Parathyroid adenoma (tissue), 2 donors: Measurements from ENCODE around the gene KLHDC8B.

Experiments used
- H2AFZ ChIP-seq: fragments of 300-600 bp; sonication (generic); one replicate; pipeline ENCODE4 v1.7.0; 2017; ENCODE audit warnings: antibody characterized with exemption, mild to moderate bottlenecking
- H3K27ac ChIP-seq: fragments of 300-600 bp; sonication (generic); one replicate; pipeline ENCODE4 v1.7.0; 2017
- H3K27me3 ChIP-seq: fragments of 300-600 bp; sonication (generic); one replicate; pipeline ENCODE4 v1.7.0; 2017; ENCODE audit warnings: low read length; ENCODE audit not compliant: control insufficient read depth, insufficient read depth
- H3K36me3 ChIP-seq: fragments of 300-600 bp; sonication (generic); one replicate; pipeline ENCODE4 v1.7.0; 2017; ENCODE audit warnings: low read length; ENCODE audit not compliant: control insufficient read depth, insufficient read depth
- H3K4me1 ChIP-seq: fragments of 300-600 bp; sonication (generic); one replicate; pipeline ENCODE4 v1.7.0; 2017; ENCODE audit warnings: control low read depth
- H3K4me2 ChIP-seq: fragments of 300-600 bp; sonication (generic); one replicate; pipeline ENCODE4 v1.7.0; 2017; ENCODE audit warnings: low read length
- H3K4me3 ChIP-seq: fragments of 300-600 bp; sonication (generic); one replicate; pipeline ENCODE4 v1.7.0; 2017; ENCODE audit warnings: low read depth, low read length
- H3K79me2 ChIP-seq: fragments of 300-600 bp; sonication (generic); one replicate; pipeline ENCODE4 v1.7.0; 2017; ENCODE audit warnings: control low read depth
- H3K9ac ChIP-seq: fragments of 300-600 bp; sonication (generic); one replicate; pipeline ENCODE4 v1.7.0; 2017; ENCODE audit warnings: mild to moderate bottlenecking
- H3K9me3 ChIP-seq: fragments of 300-600 bp; sonication (generic); one replicate; pipeline ENCODE4 v1.7.0; 2017; ENCODE audit warnings: low read length; ENCODE audit not compliant: control insufficient read depth
- TF ChIP-seq, protein P1 (sequence below): fragments of 300-600 bp; sonication (generic); IDR thresholded peaks from one replicate; pipeline ENCODE4 v1.7.0; 2017; ENCODE audit warnings: antibody characterized with exemption, mild to moderate bottlenecking
- donor health status: primary hyperparathyroidism.

Gene KLHDC8B

DNA sequence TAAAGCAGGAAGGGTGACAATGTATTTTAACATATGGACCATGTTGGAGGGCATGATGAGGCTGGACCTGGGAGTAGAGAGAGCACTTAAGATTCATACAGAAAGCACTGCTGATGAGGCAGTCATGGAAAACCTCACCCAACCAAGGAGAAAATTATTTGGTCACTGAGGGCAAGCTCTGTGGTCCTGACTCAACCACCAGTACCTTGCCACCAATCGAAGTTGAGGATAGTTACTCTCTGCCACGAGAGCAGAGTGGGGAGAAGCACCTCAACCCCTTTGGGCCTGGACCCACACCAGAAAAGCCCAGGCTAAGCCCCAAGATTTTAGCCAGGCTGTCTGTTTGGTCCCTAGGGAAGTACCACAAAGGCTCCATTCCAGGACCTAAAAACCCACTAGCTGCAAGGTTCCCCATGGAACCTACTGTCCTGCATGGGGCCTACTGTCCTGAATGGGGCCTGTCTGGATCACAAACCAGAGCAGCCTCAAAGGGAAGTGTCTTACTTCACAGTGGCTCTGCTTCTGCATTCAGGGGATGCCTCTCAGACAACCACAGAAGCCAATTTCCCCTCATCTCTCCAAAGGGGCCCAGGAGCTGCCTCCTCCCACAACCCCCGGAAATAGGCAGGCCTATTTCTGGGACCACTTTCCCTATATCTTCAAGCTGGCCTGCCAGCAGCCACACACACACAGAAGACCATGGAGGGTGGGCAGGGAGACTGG lies 9.4 kb upstream of the KLHDC8B start:
- Histone ChIP-seq H3K27ac (no peak overlapping the region), H3K4me1 (peaks cover 11% of the 10 kb centered on the region), H2AFZ (no peak overlapping the region), H3K36me3 (no peaks in the 10 kb centered on the region), H3K9me3 (no peaks in the 10 kb centered on the region), H3K9ac (no peak overlapping the region), H3K4me2 (no peak overlapping the region), H3K27me3 (no peaks in the 10 kb centered on the region), H3K79me2 (peaks cover 4% of the 10 kb centered on the region), H3K4me3 (no peak overlapping the region)
- TF ChIP-seq, protein P1, sequence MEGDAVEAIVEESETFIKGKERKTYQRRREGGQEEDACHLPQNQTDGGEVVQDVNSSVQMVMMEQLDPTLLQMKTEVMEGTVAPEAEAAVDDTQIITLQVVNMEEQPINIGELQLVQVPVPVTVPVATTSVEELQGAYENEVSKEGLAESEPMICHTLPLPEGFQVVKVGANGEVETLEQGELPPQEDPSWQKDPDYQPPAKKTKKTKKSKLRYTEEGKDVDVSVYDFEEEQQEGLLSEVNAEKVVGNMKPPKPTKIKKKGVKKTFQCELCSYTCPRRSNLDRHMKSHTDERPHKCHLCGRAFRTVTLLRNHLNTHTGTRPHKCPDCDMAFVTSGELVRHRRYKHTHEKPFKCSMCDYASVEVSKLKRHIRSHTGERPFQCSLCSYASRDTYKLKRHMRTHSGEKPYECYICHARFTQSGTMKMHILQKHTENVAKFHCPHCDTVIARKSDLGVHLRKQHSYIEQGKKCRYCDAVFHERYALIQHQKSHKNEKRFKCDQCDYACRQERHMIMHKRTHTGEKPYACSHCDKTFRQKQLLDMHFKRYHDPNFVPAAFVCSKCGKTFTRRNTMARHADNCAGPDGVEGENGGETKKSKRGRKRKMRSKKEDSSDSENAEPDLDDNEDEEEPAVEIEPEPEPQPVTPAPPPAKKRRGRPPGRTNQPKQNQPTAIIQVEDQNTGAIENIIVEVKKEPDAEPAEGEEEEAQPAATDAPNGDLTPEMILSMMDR = no peak

DNA sequence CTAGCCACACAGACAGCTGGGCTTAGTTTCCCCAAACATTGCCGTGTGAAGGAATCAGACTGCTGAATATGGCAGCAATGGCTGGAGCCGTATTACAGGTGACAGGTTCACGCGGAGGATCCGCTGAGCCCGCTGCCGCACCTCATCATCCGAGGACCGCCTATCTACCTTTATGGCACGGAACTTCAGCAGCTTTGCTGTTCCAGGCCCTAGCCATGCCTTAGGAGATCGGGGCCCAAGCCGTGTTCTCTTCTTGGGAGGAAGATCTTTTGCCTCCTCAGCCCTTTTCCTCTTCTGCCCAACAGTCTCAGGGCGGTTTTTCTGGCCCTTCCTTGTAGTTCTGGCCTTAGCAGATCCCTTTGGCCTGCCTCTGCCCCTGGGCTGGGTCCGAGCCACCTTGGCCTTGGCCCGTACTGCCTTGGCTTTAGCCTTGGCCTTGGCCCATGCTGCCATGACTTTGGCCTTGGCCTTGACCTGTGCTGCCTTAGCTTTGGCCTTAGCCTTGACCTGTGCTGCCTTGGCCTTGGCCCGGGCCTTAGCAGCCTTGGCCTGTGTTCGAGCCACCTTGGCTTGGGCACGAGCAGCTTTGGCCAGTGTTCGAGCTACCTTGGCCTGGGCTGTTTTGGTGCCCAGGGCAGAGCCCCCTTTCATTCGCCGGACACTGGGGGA lies 8.5 kb upstream of the KLHDC8B start:
- no peaks in the 10 kb centered on the region for H3K9me3 ChIP-seq
- H3K9ac ChIP-seq = no peak overlapping the region
- no peak overlapping the region for H3K27ac ChIP-seq
- no peak overlapping the region for H3K4me2 ChIP-seq
- TF ChIP-seq, protein P1 = no peak
- H3K79me2 ChIP-seq = peaks cover 4% of the 10 kb centered on the region
- H3K4me1 ChIP-seq = peaks cover 7% of the 10 kb centered on the region
- H3K4me3 ChIP-seq = no peak overlapping the region
- no peaks in the 10 kb centered on the region for H3K36me3 ChIP-seq
- H2AFZ ChIP-seq = no peak overlapping the region
- no peaks in the 10 kb centered on the region for H3K27me3 ChIP-seq

DNA sequence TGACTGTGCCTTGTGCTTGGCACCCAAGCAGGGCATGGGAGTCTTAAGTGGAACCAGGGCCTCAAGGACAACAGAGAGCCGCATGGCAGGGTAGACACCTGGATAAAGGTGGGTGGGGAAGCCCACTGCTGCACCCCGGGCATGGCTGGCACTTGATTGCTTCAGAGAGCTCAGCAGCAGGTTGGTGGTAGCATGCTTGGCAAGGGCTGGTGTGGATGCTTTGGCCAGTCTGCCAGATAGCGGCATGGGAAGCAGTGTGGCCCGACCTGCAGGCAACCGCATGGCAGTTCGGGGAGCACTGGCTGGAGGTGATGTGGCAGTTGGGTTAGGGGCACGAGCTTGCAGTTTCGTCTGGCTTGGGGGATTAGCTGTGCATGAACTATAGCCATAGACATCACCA lies 7.8 kb upstream of the KLHDC8B start:
- Histone ChIP-seq H3K36me3 (no peaks in the 10 kb centered on the region), H3K27me3 (no peaks in the 10 kb centered on the region), H2AFZ (no peak overlapping the region), H3K4me2 (no peak overlapping the region), H3K9me3 (no peaks in the 10 kb centered on the region), H3K4me1 (peaks cover 4% of the 10 kb centered on the region), H3K4me3 (no peak overlapping the region), H3K79me2 (peaks cover 4% of the 10 kb centered on the region), H3K9ac (no peak overlapping the region), H3K27ac (no peak overlapping the region)
- TF ChIP-seq, protein P1 = no peak

DNA sequence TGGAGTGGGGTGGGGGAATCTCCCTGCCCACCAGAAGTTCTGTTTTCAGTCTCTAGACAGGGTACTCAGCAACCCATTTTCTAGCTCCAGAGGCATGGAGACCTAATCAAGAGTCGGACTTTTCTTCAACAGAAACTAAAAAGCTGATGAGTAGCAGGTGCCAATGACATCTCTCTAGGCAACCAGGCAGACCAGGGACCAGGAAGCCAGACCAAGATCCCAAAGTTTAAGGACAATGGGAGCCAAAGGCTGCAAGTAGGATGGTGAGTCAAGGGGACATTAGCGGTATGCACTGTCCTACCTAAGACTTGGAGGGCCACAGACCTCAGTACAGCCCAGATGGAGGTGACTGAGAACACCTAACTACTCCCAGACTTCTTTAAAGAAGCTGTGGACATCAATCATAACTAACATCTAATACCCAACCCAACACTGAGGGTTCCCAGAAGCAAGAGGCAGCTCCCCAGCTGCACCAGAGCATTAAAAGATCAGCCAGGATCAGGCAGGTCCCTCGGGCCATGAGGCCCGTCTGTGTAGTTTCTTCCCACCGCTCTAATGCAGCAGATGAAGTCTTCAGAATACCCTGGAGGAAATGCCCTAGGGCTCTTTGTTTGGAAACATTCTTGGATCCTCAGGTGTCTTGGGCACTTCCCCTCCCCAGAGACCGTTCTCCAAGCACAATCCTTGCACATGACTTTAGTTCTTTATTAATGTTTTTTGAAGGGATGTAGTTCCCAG lies 6.2 kb upstream of the KLHDC8B start:
- Histone ChIP-seq H3K4me3 (peak overlapping the region; percentile 60), H3K27me3 (no peaks in the 10 kb centered on the region), H3K9me3 (no peaks in the 10 kb centered on the region), H3K27ac (peak overlapping the region; percentile 62), H3K79me2 (peaks cover 4% of the 10 kb centered on the region), H3K4me2 (peak overlapping the region; percentile 89), H3K36me3 (no peaks in the 10 kb centered on the region), H3K4me1 (peaks cover 4% of the 10 kb centered on the region), H3K9ac (no peak overlapping the region), H2AFZ (no peak overlapping the region)
- TF ChIP-seq, protein P1 = no peak
